OCI-LY3 (cell line): ENCODE data around the gene SLC16A4.

Experiments used
- H2AFZ ChIP-seq: fragments of 200-600, 300-600 bp; shearing (Covaris generic); 2 replicates; pipeline ENCODE4 v1.6.0; 2014; ENCODE audit warnings: antibody characterized with exemption, low read depth, low read length
- H3K27ac ChIP-seq: fragments of 200-600, 300-600 bp; sonication (generic); 2 replicates; pipeline ENCODE4 v1.5.1; 2014; ENCODE audit warnings: mild to moderate bottlenecking, low read length, moderate library complexity, mixed read lengths
- H3K27me3 ChIP-seq: fragments of 200-600, 300-600 bp; sonication (generic); 2 replicates; pipeline ENCODE4 v1.6.1; 2014; ENCODE audit warnings: low read depth, low read length, mixed read lengths
- H3K36me3 ChIP-seq: fragments of 200-600, 300-600 bp; sonication (generic); replicated peaks from 2 replicates; pipeline ENCODE3; 2014; ENCODE audit warnings: low read depth, low read length, mixed read lengths
- H3K4me1 ChIP-seq: fragments of 300-600, 200-600 bp; sonication (generic); 2 replicates; pipeline ENCODE4 v1.6.1; 2014; ENCODE audit warnings: low read length, mixed read lengths
- H3K4me2 ChIP-seq: fragments of 200-600, 300-600 bp; sonication (generic); 2 replicates; pipeline ENCODE4 v1.6.1; 2014; ENCODE audit warnings: low read length, mixed read lengths
- H3K4me3 ChIP-seq: fragments of 300-600, 200-600 bp; sonication (generic); 2 replicates; pipeline ENCODE4 v1.5.1; 2014; ENCODE audit warnings: antibody characterized with exemption, mild to moderate bottlenecking, low read length, moderate library complexity
- H3K79me2 ChIP-seq: fragments of 300-600, 200-600 bp; shearing (Covaris generic); 2 replicates; pipeline ENCODE4 v1.6.1; 2014; ENCODE audit warnings: mild to moderate bottlenecking, low read length, mixed read lengths
- H3K9ac ChIP-seq: fragments of 300-600, 200-600 bp; shearing (Covaris generic); 2 replicates; pipeline ENCODE4 v1.6.0; 2014; ENCODE audit warnings: mild to moderate bottlenecking, low read length, moderate library complexity
- H3K9me3 ChIP-seq: fragments of 200-600, 300-600 bp; shearing (Covaris generic); 2 replicates; pipeline ENCODE4 v1.6.1; 2014; ENCODE audit warnings: low read length, mixed read lengths; ENCODE audit not compliant: insufficient read depth
- H4K20me1 ChIP-seq: fragments of 200-600, 300-600 bp; sonication (generic); 2 replicates; pipeline ENCODE4 v1.6.1; 2016; ENCODE audit warnings: low read length, mixed read lengths; ENCODE audit not compliant: insufficient read depth
- CTCF ChIP-seq: fragments of 200-600, 300-600 bp; sonication (generic); IDR thresholded peaks from 2 replicates; pipeline ENCODE4 v1.5.1; 2014; ENCODE audit warnings: antibody characterized with exemption, low read length, low read depth
- EZH2phosphoT487 ChIP-seq: fragments of 200-600 bp; shearing (Covaris generic); IDR thresholded peaks from 2 replicates; pipeline ENCODE4 v1.6.1; 2018; ENCODE audit warnings: antibody characterized with exemption, mixed run types, low read depth

The SLC16A4 gene

GRCh38 chr1:110316735-110317134 lies 74.1 kb downstream of the SLC16A4 start:
- TF ChIP-seq EZH2phosphoT487 (no peak), CTCF (no peak)

More at GRCh38 chr1:110316735-110317134, 74.1 kb downstream of the SLC16A4 start:
- Histone ChIP-seq H3K27me3 (no peaks in the 10 kb centered on the region), H3K79me2 (no peaks in the 10 kb centered on the region), H3K27ac (no peak overlapping the region), H3K36me3 (no peaks in the 10 kb centered on the region), H3K9me3 (no peaks in the 10 kb centered on the region), H2AFZ (no peak overlapping the region), H3K4me2 (no peak overlapping the region), H3K9ac (no peak overlapping the region), H4K20me1 (no peaks in the 10 kb centered on the region), H3K4me1 (0 out of 2 replicates have a peak, but pooled peaks cover 2% of the 10 kb centered on the region), H3K4me3 (no peak overlapping the region)
